K562 (cell line): ENCODE results near the gene COL4A4. TPM values are rescaled to one million over a fixed set of nuclear protein-coding genes. Genes with fewer than 3 reads are reported as not detected.

ENCODE experiments used
- ATAC-seq: fragments of 200-7000 bp; cut with Tn5 transposase; 3 replicates; pipeline ENCODE4 v1.9.1; 2020; ENCODE audit warnings: moderate library complexity
- BruUV-seq: library from RNA; stranded (reverse); fragments of 400-500 nt; replicated peaks from 2 replicates; lab custom pipeline; 2021; lab: Mats Ljungman, UMichigan
- CTCF ChIA-PET: fragments of 300-600 bp; formaldehyde crosslinking; extraction: SDS; loops from one replicate; lab custom pipeline; 2021; ENCODE audit warnings: low intra/inter-chr PET ratio; lab: Yijun Ruan, JAX
- POLR2A ChIA-PET: fragments of 300-600, 350-650 bp; sonication (Branson Sonifier 250); formaldehyde crosslinking; extraction: SDS; loops from one replicate; lab custom pipeline; 2021; ENCODE audit warnings: antibody characterized with exemption, inconsistent platforms; lab: Yijun Ruan, JAX
- DNase-seq, 4 experiments: peaks; one replicate each; pipeline versions ENCODE4 v3.0.0 to v3.0.0-alpha.2; 2011 to 2018; ENCODE audit warnings: low spot score in 3 of 4, mixed read lengths in 3 of 4; ENCODE audit errors: extremely low read depth in 1 of 4
- FAIRE-seq: peaks from 2 replicates; lab custom pipeline; 2011; peaks lifted over from hg19 to GRCh38; lab: Jason Lieb, UNC
- H2AFZ ChIP-seq: 2 replicates; pipeline ENCODE4 v1.6.0; 2011; ENCODE audit warnings: low read depth, low read length, control low read depth, inconsistent platforms
- H3K27ac ChIP-seq: fragments of 200-600 bp; 3 replicates; pipeline ENCODE4 v1.8.0; 2011; ENCODE audit warnings: low read depth, mild to moderate bottlenecking, control low read depth, inconsistent platforms, low read length, moderate library complexity, mixed read lengths; ENCODE audit errors: extremely low read depth
- H3K27me3 ChIP-seq, 2 experiments: fragments of 300-600 bp in 1 of 2; 2 replicates in 1 of 2; 3 replicates in 1 of 2; pipeline versions ENCODE4 v1.6.0 to v1.8.0; 2011; ENCODE audit warnings: inconsistent platforms in 2 of 2, low read length in 2 of 2, mild to moderate bottlenecking in 1 of 2, mixed read lengths in 1 of 2, moderate library complexity in 1 of 2; ENCODE audit not compliant: control insufficient read depth in 2 of 2, insufficient read depth in 2 of 2
- H3K36me3 ChIP-seq: fragments of 300-600 bp; 3 replicates; pipeline ENCODE4 v1.8.0; 2011; ENCODE audit warnings: mild to moderate bottlenecking, low read length, inconsistent platforms; ENCODE audit not compliant: control insufficient read depth, insufficient read depth
- H3K4me1 ChIP-seq, 2 experiments: fragments of 200-600 bp in 1 of 2; replicated peaks in 1 of 2; 2 replicates in 1 of 2; 3 replicates in 1 of 2; pipeline versions ENCODE4 v1.5.1 to v1.8.0; 2011; ENCODE audit warnings: inconsistent platforms in 2 of 2, low read length in 2 of 2, mild to moderate bottlenecking in 1 of 2, mixed read lengths in 1 of 2, moderate library complexity in 1 of 2; ENCODE audit not compliant: control insufficient read depth in 2 of 2, insufficient read depth in 2 of 2
- H3K4me2 ChIP-seq: 2 replicates; pipeline ENCODE4 v1.6.1; 2011; ENCODE audit warnings: low read length, control low read depth, inconsistent platforms, mixed read lengths; ENCODE audit not compliant: insufficient read depth
- H3K4me3 ChIP-seq: fragments of 200-600 bp; sonication (generic), shearing (Covaris generic); 2 replicates; pipeline ENCODE4 v1.5.1; 2016; ENCODE audit warnings: control low read depth, inconsistent platforms
- H3K79me2 ChIP-seq: fragments of 200-600 bp; 3 replicates; pipeline ENCODE4 v1.8.0; 2011; ENCODE audit warnings: low read length, inconsistent platforms; ENCODE audit not compliant: control insufficient read depth, insufficient read depth
- H3K9ac ChIP-seq, 2 experiments: 2 replicates each; pipeline versions ENCODE4 v1.6.0 to v1.6.1; 2011; ENCODE audit warnings: low read depth in 2 of 2, low read length in 2 of 2, control low read depth in 1 of 2, inconsistent platforms in 1 of 2, mild to moderate bottlenecking in 1 of 2, mixed read lengths in 1 of 2; ENCODE audit not compliant: insufficient read depth in 1 of 2
- H3K9me1 ChIP-seq: one replicate; pipeline ENCODE4 v1.6.0; 2011; ENCODE audit warnings: inconsistent platforms, mild to moderate bottlenecking, low read length, moderate library complexity; ENCODE audit not compliant: control insufficient read depth, insufficient read depth
- H3K9me3 ChIP-seq: replicated peaks from 2 replicates; pipeline ENCODE4 v1.5.1; 2011; ENCODE audit warnings: low read depth, low read length, inconsistent platforms; ENCODE audit not compliant: control insufficient read depth, insufficient read depth
- H4K20me1 ChIP-seq: replicated peaks from 2 replicates; pipeline ENCODE4 v1.6.1; 2011; ENCODE audit warnings: low read length, inconsistent platforms, mixed read lengths; ENCODE audit not compliant: control insufficient read depth, insufficient read depth
- CTBP1 ChIP-seq: fragments of 450-650 bp; IDR thresholded peaks from 2 replicates; pipeline ENCODE4 v1.6.1; 2016; ENCODE audit warnings: borderline replicate concordance
- CTCFL ChIP-seq: IDR thresholded peaks from 2 replicates; pipeline ENCODE4 v1.6.1; 2011; ENCODE audit warnings: borderline replicate concordance, low read depth, mild to moderate bottlenecking, moderate library complexity, low read length; ENCODE audit not compliant: insufficient read depth, poor library complexity, severe bottlenecking
- ERF ChIP-seq: fragments of 450-650 bp; formaldehyde crosslinking; IDR thresholded peaks from 2 replicates; pipeline ENCODE4 v1.4.0; 2020; ENCODE audit warnings: mild to moderate bottlenecking, mixed read lengths
- ETV6 ChIP-seq, 3 experiments: fragments of 150-350 bp in 1 of 3; sonication (generic) in 1 of 3; formaldehyde crosslinking in 1 of 3; IDR thresholded peaks; 2 replicates each; pipeline versions ENCODE4 v1.6.1 to v1.8.0; 2014 to 2022; ENCODE audit warnings: borderline replicate concordance in 2 of 3, low read depth in 2 of 3, antibody characterized with exemption in 1 of 3, low read length in 1 of 3, mild to moderate bottlenecking in 1 of 3, missing genetic modification reagents in 1 of 3
- NR1H2 ChIP-seq: sonication (generic); formaldehyde crosslinking; IDR thresholded peaks from 2 replicates; pipeline ENCODE4 v1.4.0; 2020; ENCODE audit warnings: mild to moderate bottlenecking, missing genetic modification reagents
- TCF7 ChIP-seq: sonication (generic); IDR thresholded peaks from 2 replicates; pipeline ENCODE4 v1.6.1; 2016; ENCODE audit warnings: antibody characterized with exemption, borderline replicate concordance
- ZBTB2 ChIP-seq: fragments of 450-650 bp; IDR thresholded peaks from 2 replicates; pipeline ENCODE4 v1.6.1; 2016; ENCODE audit warnings: antibody characterized with exemption
- ZFX ChIP-seq: sonication (generic); formaldehyde crosslinking; IDR thresholded peaks from 2 replicates; pipeline ENCODE4 v1.8.0; 2022; ENCODE audit warnings: mild to moderate bottlenecking, missing genetic modification reagents, moderate library complexity
- ZNF311 ChIP-seq: fragments of 250-450 bp; sonication (Bioruptor Pico); IDR thresholded peaks from 2 replicates; pipeline ENCODE4 v1.4.0; 2020; ENCODE audit warnings: mild to moderate bottlenecking, moderate library complexity
- ZNF354B ChIP-seq: fragments of 250-450 bp; sonication (Bioruptor Pico); IDR thresholded peaks from 2 replicates; pipeline ENCODE4 v1.4.0; 2020
- in situ Hi-C: fragments of 300-500 bp; cut with MboI; formaldehyde crosslinking; loops from 4 replicates; pipeline ENCODE4 v1.15.0; 2018; ENCODE audit warnings: inconsistent platforms, mixed read lengths
- intact Hi-C: fragments of 100-400 bp; cut with micrococcal nuclease; formaldehyde crosslinking; loops from 2 replicates; pipeline ENCODE4 v1.14.2; 2022
- polyA plus RNA-seq, 8 experiments: library from polyadenylated mRNA; depleted of rRNA in 4 of 8; stranded (reverse) in 5 of 8; unstranded in 3 of 8; fragments of >200 nt; fragmentation: Nextera tagmentation in 2 of 8; fragmentation: Illumina TruSeq in 1 of 8; extraction: Ambion mirVana in 2 of 8; extraction: Trizol in 1 of 8; gene quantifications; 2 replicates each; pipeline versions ENCODE4 v1.2.1 to v1.2.3, GENCODE V29; 2011 to 2014; ENCODE audit warnings: inconsistent platforms in 1 of 8, missing spikeins in 1 of 8
- total RNA-seq, 7 experiments: library from RNA; depleted of rRNA in 6 of 7; stranded (reverse); fragments of >200 nt in 6 of 7; fragmentation: Illumina TruSeq in 2 of 7; extraction: Trizol in 2 of 7; gene quantifications; 2 replicates each; pipeline versions ENCODE4 v1.2.1 to v1.2.3, GENCODE V29; 2011 to 2021; ENCODE audit warnings: low replicate concordance in 1 of 7
- TF ChIP-seq, protein P1 (sequence below): fragments of 250-450 bp; sonication (Bioruptor Pico); IDR thresholded peaks from 2 replicates; pipeline ENCODE4 v1.5.0; 2020; ENCODE audit warnings: mild to moderate bottlenecking
- TF ChIP-seq, protein P2 (sequence below): fragments of 250-450 bp; sonication (Bioruptor Pico); IDR thresholded peaks from 2 replicates; pipeline ENCODE4 v1.4.0; 2020

Gene COL4A4
- total and polyA plus RNA-seq, 9 of the 15 experiments (the other 6 are each of a cell fraction or from before 2014, with no cell fraction given): under 0.01 to 0.01 TPM; not detected in 7

DNA sequence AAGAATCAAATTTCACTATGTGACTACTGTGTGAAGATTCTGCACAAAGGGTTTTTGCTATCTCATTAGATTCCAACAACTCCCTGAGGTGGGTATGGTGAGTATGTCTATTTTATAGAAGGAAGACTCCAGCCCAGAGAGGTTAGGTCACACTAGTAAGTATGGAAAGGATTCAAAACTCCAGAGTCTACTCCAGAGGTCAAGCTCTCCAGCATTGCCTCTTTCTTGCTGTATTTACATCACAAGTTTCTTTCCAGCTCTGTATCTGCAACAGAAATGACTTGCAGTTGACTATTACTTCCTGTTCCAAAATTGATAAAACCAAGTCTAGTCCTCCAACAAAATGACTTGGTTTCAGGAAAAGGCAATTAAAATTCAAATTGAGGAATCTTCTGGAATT, 2.1 kb downstream of the COL4A4 start:
- no peak overlapping the region for H3K4me3 ChIP-seq
- ChIA-PET CTCF (no interaction called here), POLR2A (no interaction called here)
- no peak overlapping the region for H3K27ac ChIP-seq
- no peak overlapping the region for H2AFZ ChIP-seq
- intact Hi-C loops: no loop called here
- DNase-seq (no peak), FAIRE-seq (no peak), ATAC-seq (no peak)
- no TSS peak for BruUV-seq
- no peaks in the 10 kb centered on the region for H3K9me3 ChIP-seq
- H3K4me1 ChIP-seq: peaks cover 0 to 12% of the 10 kb centered on the region in 2 experiments; a peak in 1 of 5 replicates
- in situ Hi-C loops: no loop called here
- peaks cover 0 to 7% of the 10 kb centered on the region in 2 experiments; a peak in 2 of 5 replicates for H3K27me3 ChIP-seq
- no peaks in the 10 kb centered on the region for H3K9me1 ChIP-seq
- no peaks in the 10 kb centered on the region for H3K79me2 ChIP-seq
- H3K4me2 ChIP-seq: no peak overlapping the region
- H3K36me3 ChIP-seq: no peaks in the 10 kb centered on the region
- H4K20me1 ChIP-seq: no peaks in the 10 kb centered on the region
- no peak overlapping the region for H3K9ac ChIP-seq
- TF ChIP-seq CTBP1 (no peak), ZFX (CRISPR knock-in tag) (no peak), NR1H2 (no peak), CTCFL (no peak), ETV6 (IDR thresholded peaks at IDR 0.05; ENCODE audit: borderline replicate concordance in 1 of 2, low read depth in 2 of 2, low read length in 1 of 2) (no peak), ETV6 (CRISPR knock-in tag; IDR thresholded peaks at IDR 0.05; ENCODE audit: borderline replicate concordance) (no peak), ZNF311 (no peak), ZBTB2 (no peak), ZNF354B (CRISPR knock-in tag) (no peak), TCF7 (no peak), ERF (CRISPR knock-in tag) (no peak)
- TF ChIP-seq, protein P1, sequence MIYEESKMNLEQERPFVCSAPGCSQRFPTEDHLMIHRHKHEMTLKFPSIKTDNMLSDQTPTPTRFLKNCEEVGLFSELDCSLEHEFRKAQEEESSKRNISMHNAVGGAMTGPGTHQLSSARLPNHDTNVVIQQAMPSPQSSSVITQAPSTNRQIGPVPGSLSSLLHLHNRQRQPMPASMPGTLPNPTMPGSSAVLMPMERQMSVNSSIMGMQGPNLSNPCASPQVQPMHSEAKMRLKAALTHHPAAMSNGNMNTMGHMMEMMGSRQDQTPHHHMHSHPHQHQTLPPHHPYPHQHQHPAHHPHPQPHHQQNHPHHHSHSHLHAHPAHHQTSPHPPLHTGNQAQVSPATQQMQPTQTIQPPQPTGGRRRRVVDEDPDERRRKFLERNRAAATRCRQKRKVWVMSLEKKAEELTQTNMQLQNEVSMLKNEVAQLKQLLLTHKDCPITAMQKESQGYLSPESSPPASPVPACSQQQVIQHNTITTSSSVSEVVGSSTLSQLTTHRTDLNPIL (CRISPR knock-in tag): no peak
- TF ChIP-seq, protein P2, sequence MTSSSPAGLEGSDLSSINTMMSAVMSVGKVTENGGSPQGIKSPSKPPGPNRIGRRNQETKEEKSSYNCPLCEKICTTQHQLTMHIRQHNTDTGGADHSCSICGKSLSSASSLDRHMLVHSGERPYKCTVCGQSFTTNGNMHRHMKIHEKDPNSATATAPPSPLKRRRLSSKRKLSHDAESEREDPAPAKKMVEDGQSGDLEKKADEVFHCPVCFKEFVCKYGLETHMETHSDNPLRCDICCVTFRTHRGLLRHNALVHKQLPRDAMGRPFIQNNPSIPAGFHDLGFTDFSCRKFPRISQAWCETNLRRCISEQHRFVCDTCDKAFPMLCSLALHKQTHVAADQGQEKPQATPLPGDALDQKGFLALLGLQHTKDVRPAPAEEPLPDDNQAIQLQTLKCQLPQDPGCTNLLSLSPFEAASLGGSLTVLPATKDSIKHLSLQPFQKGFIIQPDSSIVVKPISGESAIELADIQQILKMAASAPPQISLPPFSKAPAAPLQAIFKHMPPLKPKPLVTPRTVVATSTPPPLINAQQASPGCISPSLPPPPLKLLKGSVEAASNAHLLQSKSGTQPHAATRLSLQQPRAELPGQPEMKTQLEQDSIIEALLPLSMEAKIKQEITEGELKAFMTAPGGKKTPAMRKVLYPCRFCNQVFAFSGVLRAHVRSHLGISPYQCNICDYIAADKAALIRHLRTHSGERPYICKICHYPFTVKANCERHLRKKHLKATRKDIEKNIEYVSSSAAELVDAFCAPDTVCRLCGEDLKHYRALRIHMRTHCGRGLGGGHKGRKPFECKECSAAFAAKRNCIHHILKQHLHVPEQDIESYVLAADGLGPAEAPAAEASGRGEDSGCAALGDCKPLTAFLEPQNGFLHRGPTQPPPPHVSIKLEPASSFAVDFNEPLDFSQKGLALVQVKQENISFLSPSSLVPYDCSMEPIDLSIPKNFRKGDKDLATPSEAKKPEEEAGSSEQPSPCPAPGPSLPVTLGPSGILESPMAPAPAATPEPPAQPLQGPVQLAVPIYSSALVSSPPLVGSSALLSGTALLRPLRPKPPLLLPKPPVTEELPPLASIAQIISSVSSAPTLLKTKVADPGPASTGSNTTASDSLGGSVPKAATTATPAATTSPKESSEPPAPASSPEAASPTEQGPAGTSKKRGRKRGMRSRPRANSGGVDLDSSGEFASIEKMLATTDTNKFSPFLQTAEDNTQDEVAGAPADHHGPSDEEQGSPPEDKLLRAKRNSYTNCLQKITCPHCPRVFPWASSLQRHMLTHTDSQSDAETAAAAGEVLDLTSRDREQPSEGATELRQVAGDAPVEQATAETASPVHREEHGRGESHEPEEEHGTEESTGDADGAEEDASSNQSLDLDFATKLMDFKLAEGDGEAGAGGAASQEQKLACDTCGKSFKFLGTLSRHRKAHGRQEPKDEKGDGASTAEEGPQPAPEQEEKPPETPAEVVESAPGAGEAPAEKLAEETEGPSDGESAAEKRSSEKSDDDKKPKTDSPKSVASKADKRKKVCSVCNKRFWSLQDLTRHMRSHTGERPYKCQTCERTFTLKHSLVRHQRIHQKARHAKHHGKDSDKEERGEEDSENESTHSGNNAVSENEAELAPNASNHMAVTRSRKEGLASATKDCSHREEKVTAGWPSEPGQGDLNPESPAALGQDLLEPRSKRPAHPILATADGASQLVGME: no peak
